GM12878 (cell line): ENCODE data around the gene EIF4E1B. TPM values are rescaled to one million over a fixed set of nuclear protein-coding genes. Genes with fewer than 3 reads are reported as not detected.

Experiments used
- ATAC-seq: fragments of 200-7000 bp; cut with Tn5 transposase; 3 replicates; pipeline ENCODE4 v1.9.1; 2020; ENCODE audit warnings: mild to moderate bottlenecking, moderate library complexity
- BruUV-seq: library from RNA; stranded (reverse); fragments of 400-500 nt; replicated peaks from 2 replicates; lab custom pipeline; 2021; lab: Mats Ljungman, UMichigan
- CTCF ChIA-PET: fragments of 300-600 bp; sonication (Branson Sonifier 250); formaldehyde crosslinking; extraction: SDS; loops from one replicate; lab custom pipeline; 2021; ENCODE audit warnings: inconsistent platforms; lab: Yijun Ruan, JAX
- POLR2A ChIA-PET: fragments of 350-600 bp; formaldehyde crosslinking; extraction: SDS; loops from one replicate; lab custom pipeline; 2021; ENCODE audit warnings: inconsistent platforms; lab: Charles Lee
- RAD21 ChIA-PET: fragments of 300-600 bp; sonication (Branson Sonifier 250); formaldehyde crosslinking; loops from one replicate; lab custom pipeline; 2023; ENCODE audit warnings: antibody characterized with exemption; ENCODE audit not compliant: unreplicated experiment; lab: Charles Lee
- SMC1A ChIA-PET: fragments of 300-600 bp; sonication (Branson Sonifier 250); formaldehyde crosslinking; loops from one replicate; lab custom pipeline; 2023; ENCODE audit not compliant: unreplicated experiment, uncharacterized antibody; lab: Charles Lee
- DNase-seq: peaks from one replicate; pipeline ENCODE4 v3.0.0-alpha.2; 2011; ENCODE audit warnings: low read depth, low spot score
- FAIRE-seq: peaks from 3 replicates; lab custom pipeline; 2011; peaks lifted over from hg19 to GRCh38; lab: Jason Lieb, UNC
- H2AFZ ChIP-seq: 2 replicates; pipeline ENCODE4 v1.6.0; 2011; ENCODE audit warnings: low read depth, low read length, control low read depth; ENCODE audit not compliant: control insufficient read depth
- H3K27ac ChIP-seq: 2 replicates; pipeline ENCODE4 v1.5.1; 2011; ENCODE audit warnings: control low read depth; ENCODE audit not compliant: control insufficient read depth, insufficient read depth
- H3K27me3 ChIP-seq, 2 experiments: replicated peaks in 1 of 2; 2 replicates each; pipeline versions ENCODE4 v1.6.0 to v1.6.1; 2011; ENCODE audit warnings: low read length in 1 of 2; ENCODE audit not compliant: control insufficient read depth in 2 of 2, insufficient read depth in 2 of 2
- H3K36me3 ChIP-seq, 2 experiments: 2 replicates each; pipeline ENCODE4 v1.5.1; 2011; ENCODE audit warnings: low read length in 1 of 2; ENCODE audit not compliant: control insufficient read depth in 2 of 2, insufficient read depth in 2 of 2
- H3K4me1 ChIP-seq: 2 replicates; pipeline ENCODE4 v1.6.1; 2011; ENCODE audit warnings: mild to moderate bottlenecking, low read length, moderate library complexity, mixed read lengths; ENCODE audit not compliant: control insufficient read depth, insufficient read depth
- H3K4me2 ChIP-seq: 2 replicates; pipeline ENCODE4 v1.6.0; 2011; ENCODE audit warnings: control low read depth; ENCODE audit not compliant: control insufficient read depth, insufficient read depth
- H3K4me3 ChIP-seq: fragments of 200-600 bp; sonication (generic); 2 replicates; pipeline ENCODE4 v1.5.1; 2016
- H3K79me2 ChIP-seq: 2 replicates; pipeline ENCODE4 v1.6.0; 2011; ENCODE audit warnings: low read length; ENCODE audit not compliant: control insufficient read depth, insufficient read depth
- H3K9ac ChIP-seq: 2 replicates; pipeline ENCODE4 v1.8.0; 2011; ENCODE audit warnings: low read length, control low read depth, mixed read lengths; ENCODE audit not compliant: control insufficient read depth, insufficient read depth
- H3K9me3 ChIP-seq: replicated peaks from 3 replicates; pipeline ENCODE4 v1.5.1; 2011; ENCODE audit warnings: mild to moderate bottlenecking, low read length; ENCODE audit not compliant: control insufficient read depth, insufficient read depth
- H4K20me1 ChIP-seq: 2 replicates; pipeline ENCODE4 v1.6.0; 2011; ENCODE audit not compliant: control insufficient read depth, insufficient read depth
- REST ChIP-seq: IDR thresholded peaks from 2 replicates; pipeline ENCODE4 v1.6.1; 2012; ENCODE audit warnings: mild to moderate bottlenecking, low read depth, low read length
- WGBS: methylation state at CpG from one replicate; pipeline ENCODE4 v1.1.6; 2016; ENCODE audit warnings: low lambda C conversion rate; ENCODE audit not compliant: insufficient replicate concordance, insufficient coverage; ENCODE audit errors: missing lambda C conversion rate; 5-methylcytosine and 5-hydroxymethylcytosine counted together
- in situ Hi-C: fragments of 300-500 bp; cut with MboI; formaldehyde crosslinking; loops from 9 replicates; pipeline ENCODE4 v1.14.3; 2018; ENCODE audit warnings: mixed read lengths
- intact Hi-C: fragments of 100-400 bp; cut with micrococcal nuclease; formaldehyde crosslinking; loops from one replicate; pipeline ENCODE4 v1.14.2; 2022; ENCODE audit not compliant: unreplicated experiment
- polyA plus RNA-seq, 11 experiments: library from polyadenylated mRNA; depleted of rRNA in 4 of 11; unstranded in 6 of 11; stranded (reverse) in 5 of 11; fragments of >200 nt; fragmentation: Nextera tagmentation in 4 of 11; fragmentation: Illumina TruSeq in 1 of 11; extraction: Ambion mirVana in 4 of 11; extraction: Trizol in 1 of 11; gene quantifications; 1 replicate in 1 of 11; 2 replicates in 10 of 11; pipeline versions ENCODE4 v1.2.1 to v1.2.3, GENCODE V29; 2011 to 2016; ENCODE audit warnings: inconsistent platforms in 2 of 11, missing spikeins in 2 of 11, low read depth in 1 of 11
- total RNA-seq, 4 experiments: library from RNA; depleted of rRNA in 3 of 4; stranded (reverse); fragments of >200 nt in 3 of 4; fragmentation: Illumina TruSeq in 1 of 4; extraction: Trizol in 1 of 4; gene quantifications; 2 replicates each; pipeline versions ENCODE4 v1.2.1 to v1.2.3, GENCODE V29; 2013 to 2021

Gene EIF4E1B
- total and polyA plus RNA-seq, 10 of the 15 experiments (the other 5 are each of a cell fraction or from before 2014, with no cell fraction given) = not detected

GRCh38 chr5:176679365-176680225, 49.1 kb downstream of the EIF4E1B start:
- H3K79me2 ChIP-seq = no peaks in the 10 kb centered on the region
- DNase-seq = no peak
- in situ Hi-C loops = no loop called here
- no peak overlapping the region for H3K27ac ChIP-seq
- ChIA-PET RAD21 (interaction anchor here (1.3 kb wide), 1 partner anchor 19 kb away, joined by 3 read pairs; no protein-coding TSS in a partner anchor), SMC1A (no interaction called here), CTCF (interaction anchor here (0.8 to 3.0 kb wide), 2 partner anchors 19 to 20 kb away, joined by 3 to 22 read pairs; no protein-coding TSS in a partner anchor), POLR2A (no interaction called here)
- no peak for ATAC-seq
- BruUV-seq = no TSS peak
- no peaks in the 10 kb centered on the region for H3K9me3 ChIP-seq
- no peaks in the 10 kb centered on the region for H3K4me1 ChIP-seq
- no peak overlapping the region for H2AFZ ChIP-seq
- no peak overlapping the region for H3K9ac ChIP-seq
- intact Hi-C loops = no loop called here
- peaks cover 5% of the 10 kb centered on the region in 2 experiments; a peak in 2 of 4 replicates for H3K27me3 ChIP-seq
- no peak for FAIRE-seq
- no peak overlapping the region for H3K4me2 ChIP-seq
- WGBS = 35% methylated on average over 28 of the region's 31 CpGs
- H4K20me1 ChIP-seq = no peaks in the 10 kb centered on the region
- TF ChIP-seq REST = no peak
- H3K36me3 ChIP-seq = no peaks in the 10 kb centered on the region
- H3K4me3 ChIP-seq = no peak overlapping the region
